WTC11 (cell line): Measurements from ENCODE around the gene TSSC4.

Experiments
- ATF2 ChIP-seq: sonication (generic); formaldehyde crosslinking; IDR thresholded peaks from 2 replicates; pipeline ENCODE4 v1.8.1; 2022; ENCODE audit warnings: low read depth, missing genetic modification reagents, borderline replicate concordance
- ESRRA ChIP-seq: sonication (generic); formaldehyde crosslinking; IDR thresholded peaks from 2 replicates; pipeline ENCODE4 v1.8.1; 2022; ENCODE audit warnings: mild to moderate bottlenecking, missing genetic modification reagents, borderline replicate concordance
- FOXP4 ChIP-seq: sonication (generic); formaldehyde crosslinking; IDR thresholded peaks from 2 replicates; pipeline ENCODE4 v1.8.0; 2022; ENCODE audit warnings: mild to moderate bottlenecking, missing genetic modification reagents
- JUN ChIP-seq: sonication (generic); formaldehyde crosslinking; IDR thresholded peaks from 2 replicates; pipeline ENCODE4 v1.8.0; 2023; ENCODE audit warnings: mild to moderate bottlenecking, missing genetic modification reagents
- NR1H2 ChIP-seq: sonication (generic); formaldehyde crosslinking; IDR thresholded peaks from 2 replicates; pipeline ENCODE4 v1.9.0; 2021; ENCODE audit warnings: mild to moderate bottlenecking, moderate library complexity, missing genetic modification reagents
- SMAD3 ChIP-seq: sonication (generic); formaldehyde crosslinking; IDR thresholded peaks from 2 replicates; pipeline ENCODE4 v1.8.0; 2022; ENCODE audit warnings: missing genetic modification reagents, mild to moderate bottlenecking, borderline replicate concordance
- TCF7 ChIP-seq: sonication (generic); formaldehyde crosslinking; IDR thresholded peaks from 2 replicates; pipeline ENCODE4 v1.8.0; 2022; ENCODE audit warnings: mild to moderate bottlenecking, low read depth, missing genetic modification reagents, moderate library complexity
- ZNF416 ChIP-seq: fragments of 250-450 bp; sonication (Bioruptor Pico); IDR thresholded peaks from 2 replicates; pipeline ENCODE4 v1.9.0; 2021; ENCODE audit warnings: mild to moderate bottlenecking, inconsistent platforms
- ZNF423 ChIP-seq: fragments of 250-450 bp; sonication (Bioruptor Pico); IDR thresholded peaks from 2 replicates; pipeline ENCODE4 v2.1.2; 2022; ENCODE audit warnings: mild to moderate bottlenecking, moderate library complexity
- TF ChIP-seq, protein P1 (sequence below): sonication (generic); formaldehyde crosslinking; IDR thresholded peaks from 2 replicates; pipeline ENCODE4 v1.8.1; 2022; ENCODE audit warnings: mild to moderate bottlenecking, missing genetic modification reagents, moderate library complexity, borderline replicate concordance
- TF ChIP-seq, protein P2 (sequence below): fragments of 200-600 bp; IDR thresholded peaks from 2 replicates; pipeline ENCODE4 v1.8.0; 2022; ENCODE audit warnings: antibody characterized with exemption
- TF ChIP-seq, protein P3 (sequence below): fragments of 250-450 bp; sonication (Bioruptor Pico); IDR thresholded peaks from 2 replicates; pipeline ENCODE4 v1.9.0; 2021; ENCODE audit warnings: mild to moderate bottlenecking
- TF ChIP-seq, protein P4 (sequence below): sonication (generic); formaldehyde crosslinking; IDR thresholded peaks from 2 replicates; pipeline ENCODE4 v1.8.1; 2022; ENCODE audit warnings: mild to moderate bottlenecking, moderate library complexity, missing genetic modification reagents

- no peak for TF ChIP-seq ESRRA (CRISPR knock-in tag)
- TF ChIP-seq, protein P1, sequence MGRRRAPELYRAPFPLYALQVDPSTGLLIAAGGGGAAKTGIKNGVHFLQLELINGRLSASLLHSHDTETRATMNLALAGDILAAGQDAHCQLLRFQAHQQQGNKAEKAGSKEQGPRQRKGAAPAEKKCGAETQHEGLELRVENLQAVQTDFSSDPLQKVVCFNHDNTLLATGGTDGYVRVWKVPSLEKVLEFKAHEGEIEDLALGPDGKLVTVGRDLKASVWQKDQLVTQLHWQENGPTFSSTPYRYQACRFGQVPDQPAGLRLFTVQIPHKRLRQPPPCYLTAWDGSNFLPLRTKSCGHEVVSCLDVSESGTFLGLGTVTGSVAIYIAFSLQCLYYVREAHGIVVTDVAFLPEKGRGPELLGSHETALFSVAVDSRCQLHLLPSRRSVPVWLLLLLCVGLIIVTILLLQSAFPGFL (CRISPR knock-in tag): no peak
- no peak for TF ChIP-seq ATF2 (CRISPR knock-in tag)
- no peak for TF ChIP-seq ZNF416 (CRISPR knock-in tag)
- TF ChIP-seq, protein P2, sequence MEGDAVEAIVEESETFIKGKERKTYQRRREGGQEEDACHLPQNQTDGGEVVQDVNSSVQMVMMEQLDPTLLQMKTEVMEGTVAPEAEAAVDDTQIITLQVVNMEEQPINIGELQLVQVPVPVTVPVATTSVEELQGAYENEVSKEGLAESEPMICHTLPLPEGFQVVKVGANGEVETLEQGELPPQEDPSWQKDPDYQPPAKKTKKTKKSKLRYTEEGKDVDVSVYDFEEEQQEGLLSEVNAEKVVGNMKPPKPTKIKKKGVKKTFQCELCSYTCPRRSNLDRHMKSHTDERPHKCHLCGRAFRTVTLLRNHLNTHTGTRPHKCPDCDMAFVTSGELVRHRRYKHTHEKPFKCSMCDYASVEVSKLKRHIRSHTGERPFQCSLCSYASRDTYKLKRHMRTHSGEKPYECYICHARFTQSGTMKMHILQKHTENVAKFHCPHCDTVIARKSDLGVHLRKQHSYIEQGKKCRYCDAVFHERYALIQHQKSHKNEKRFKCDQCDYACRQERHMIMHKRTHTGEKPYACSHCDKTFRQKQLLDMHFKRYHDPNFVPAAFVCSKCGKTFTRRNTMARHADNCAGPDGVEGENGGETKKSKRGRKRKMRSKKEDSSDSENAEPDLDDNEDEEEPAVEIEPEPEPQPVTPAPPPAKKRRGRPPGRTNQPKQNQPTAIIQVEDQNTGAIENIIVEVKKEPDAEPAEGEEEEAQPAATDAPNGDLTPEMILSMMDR: no peak
- no peak for TF ChIP-seq NR1H2 (CRISPR knock-in tag)
- TF ChIP-seq, protein P3, sequence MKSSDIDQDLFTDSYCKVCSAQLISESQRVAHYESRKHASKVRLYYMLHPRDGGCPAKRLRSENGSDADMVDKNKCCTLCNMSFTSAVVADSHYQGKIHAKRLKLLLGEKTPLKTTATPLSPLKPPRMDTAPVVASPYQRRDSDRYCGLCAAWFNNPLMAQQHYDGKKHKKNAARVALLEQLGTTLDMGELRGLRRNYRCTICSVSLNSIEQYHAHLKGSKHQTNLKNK (CRISPR knock-in tag): no peak
- no peak for TF ChIP-seq ZNF423 (CRISPR knock-in tag)
- no peak for TF ChIP-seq SMAD3 (CRISPR knock-in tag)
- TF ChIP-seq, protein P4, sequence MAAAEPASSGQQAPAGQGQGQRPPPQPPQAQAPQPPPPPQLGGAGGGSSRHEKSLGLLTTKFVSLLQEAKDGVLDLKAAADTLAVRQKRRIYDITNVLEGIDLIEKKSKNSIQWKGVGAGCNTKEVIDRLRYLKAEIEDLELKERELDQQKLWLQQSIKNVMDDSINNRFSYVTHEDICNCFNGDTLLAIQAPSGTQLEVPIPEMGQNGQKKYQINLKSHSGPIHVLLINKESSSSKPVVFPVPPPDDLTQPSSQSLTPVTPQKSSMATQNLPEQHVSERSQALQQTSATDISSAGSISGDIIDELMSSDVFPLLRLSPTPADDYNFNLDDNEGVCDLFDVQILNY (CRISPR knock-in tag): no peak
- TF ChIP-seq JUN (CRISPR knock-in tag): no peak
- TF ChIP-seq TCF7: no peak
- TF ChIP-seq FOXP4 (CRISPR knock-in tag): no peak
These were observed 5.9 kb downstream of the TSSC4 start for GRCh38 chr11:2406451-2406850.
